HepG2 (cell line): ENCODE results near the gene PPIA. TPM values are rescaled to one million over a fixed set of nuclear protein-coding genes. Genes with fewer than 3 reads are reported as not detected.
A peak's percentile ranks its signal among the peaks of the same experiment; 100 is the strongest.

Experiments used
- ATAC-seq: fragments of 200-7000 bp; cut with Tn5 transposase; 3 replicates; pipeline ENCODE4 v1.9.1; 2020; ENCODE audit warnings: mild to moderate bottlenecking, moderate library complexity
- BruUV-seq: library from RNA; stranded (reverse); fragments of 400-500 nt; replicated peaks from 2 replicates; lab custom pipeline; 2021; lab: Mats Ljungman, UMichigan
- CTCF ChIA-PET: fragments of 300-600 bp; formaldehyde crosslinking; extraction: SDS; loops from one replicate; lab custom pipeline; 2021; ENCODE audit warnings: low total read pairs, inconsistent platforms, low intra/inter-chr PET ratio; lab: Yijun Ruan, JAX
- POLR2A ChIA-PET: fragments of 350-600 bp; sonication (Branson Sonifier 250); formaldehyde crosslinking; loops from one replicate; lab custom pipeline; 2020; ENCODE audit warnings: antibody characterized with exemption, inconsistent platforms; lab: Yijun Ruan, JAX
- DNase-seq: peaks from one replicate; pipeline ENCODE4 v3.0.0-alpha.2; 2015; ENCODE audit warnings: low spot score
- FAIRE-seq: peaks from 3 replicates; lab custom pipeline; 2011; peaks lifted over from hg19 to GRCh38; lab: Jason Lieb, UNC
- H2AFZ ChIP-seq: one replicate; pipeline ENCODE4 v1.6.1; 2011; ENCODE audit warnings: low read length, inconsistent platforms
- H3K27ac ChIP-seq: fragments of 300-600 bp; 3 replicates; pipeline ENCODE4 v1.8.0; 2011; ENCODE audit warnings: mixed run types, mild to moderate bottlenecking, mixed read lengths, low read length, inconsistent platforms; ENCODE audit not compliant: insufficient read depth; ENCODE audit errors: extremely low read length
- H3K27me3 ChIP-seq, 2 experiments: fragments of 200-600 bp in 1 of 2; 2 replicates in 1 of 2; 3 replicates in 1 of 2; pipeline versions ENCODE4 v1.6.0 to v1.8.0; 2011; ENCODE audit warnings: low read length in 2 of 2, mild to moderate bottlenecking in 2 of 2, moderate library complexity in 2 of 2, inconsistent platforms in 1 of 2; ENCODE audit not compliant: insufficient read depth in 2 of 2, control insufficient read depth in 1 of 2
- H3K36me3 ChIP-seq, 2 experiments: fragments of 200-600 bp in 1 of 2; replicated peaks in 1 of 2; 2 replicates in 1 of 2; 3 replicates in 1 of 2; pipeline versions ENCODE4 v1.5.1 to v1.8.0; 2011; ENCODE audit warnings: low read length in 2 of 2, inconsistent platforms in 1 of 2; ENCODE audit not compliant: insufficient read depth in 2 of 2, control insufficient read depth in 1 of 2
- H3K4me1 ChIP-seq: 2 replicates; pipeline ENCODE4 v1.5.1; 2012; ENCODE audit warnings: low read length, inconsistent platforms; ENCODE audit not compliant: insufficient read depth
- H3K4me2 ChIP-seq: 2 replicates; pipeline ENCODE4 v1.6.0; 2011; ENCODE audit warnings: low read depth, low read length, inconsistent platforms
- H3K4me3 ChIP-seq, 3 experiments: fragments of 200-600 bp in 1 of 3; sonication (generic), shearing (Covaris generic) in 1 of 3; replicated peaks in 1 of 3; 2 replicates each; pipeline ENCODE4 v1.5.1; 2011 to 2016; ENCODE audit warnings: low read length in 3 of 3, inconsistent platforms in 2 of 3, low read depth in 2 of 3, mild to moderate bottlenecking in 2 of 3, control low read depth in 1 of 3, mixed read lengths in 1 of 3; ENCODE audit not compliant: insufficient read depth in 1 of 3
- H3K79me2 ChIP-seq: one replicate; pipeline ENCODE4 v1.6.1; 2011; ENCODE audit warnings: low read length, inconsistent platforms; ENCODE audit not compliant: insufficient read depth
- H3K9ac ChIP-seq: 2 replicates; pipeline ENCODE4 v1.6.0; 2011; ENCODE audit warnings: mild to moderate bottlenecking, low read depth, low read length, inconsistent platforms; ENCODE audit not compliant: insufficient read depth
- H3K9me3 ChIP-seq: 2 replicates; pipeline ENCODE4 v1.5.1; 2012; ENCODE audit warnings: mild to moderate bottlenecking, low read length
- H4K20me1 ChIP-seq: 2 replicates; pipeline ENCODE4 v1.6.0; 2011; ENCODE audit warnings: inconsistent platforms, mild to moderate bottlenecking, low read length, moderate library complexity; ENCODE audit not compliant: insufficient read depth
- AGO2 ChIP-seq: fragments of 200-400 bp; formaldehyde crosslinking; optimal IDR thresholded peaks from 2 replicates; pipeline ENCODE3; 2017; ENCODE audit warnings: mild to moderate bottlenecking, low read depth, low read length, moderate library complexity
- HIVEP1 ChIP-seq: sonication (generic); formaldehyde crosslinking; IDR thresholded peaks from 2 replicates; pipeline ENCODE4 v1.4.0; 2020; ENCODE audit warnings: mild to moderate bottlenecking, missing genetic modification reagents
- HNF4G ChIP-seq, 2 experiments: sonication (generic) in 1 of 2; formaldehyde crosslinking in 1 of 2; IDR thresholded peaks; 2 replicates each; pipeline versions ENCODE4 v1.4.0 to v1.6.1; 2011 to 2020; ENCODE audit warnings: borderline replicate concordance in 2 of 2, low read depth in 2 of 2, mild to moderate bottlenecking in 2 of 2, low read length in 1 of 2, missing genetic modification reagents in 1 of 2, moderate library complexity in 1 of 2
- HNRNPL ChIP-seq: fragments of 200-400 bp; formaldehyde crosslinking; IDR thresholded peaks from 2 replicates; pipeline ENCODE4 v1.6.1; 2017; ENCODE audit warnings: mild to moderate bottlenecking, low read depth, low read length
- HOXA3 ChIP-seq: sonication (generic); formaldehyde crosslinking; IDR thresholded peaks from 2 replicates; pipeline ENCODE4 v1.5.0; 2020; ENCODE audit warnings: missing genetic modification reagents
- PCBP1 ChIP-seq: fragments of 200-400 bp; formaldehyde crosslinking; IDR thresholded peaks from 2 replicates; pipeline ENCODE4 v1.6.1; 2017; ENCODE audit warnings: mild to moderate bottlenecking, low read depth, low read length, borderline replicate concordance
- POLR2G ChIP-seq: fragments of 200-400 bp; formaldehyde crosslinking; IDR thresholded peaks from 2 replicates; pipeline ENCODE4 v1.6.1; 2018; ENCODE audit warnings: mild to moderate bottlenecking, low read depth, low read length, moderate library complexity
- RFX5 ChIP-seq: IDR thresholded peaks from 2 replicates; pipeline ENCODE4 v1.6.1; 2011; ENCODE audit warnings: low read depth, low read length, improper control_type of control experiment
- SCMH1 ChIP-seq: sonication (generic); formaldehyde crosslinking; IDR thresholded peaks from 2 replicates; pipeline ENCODE4 v1.9.0; 2021; ENCODE audit warnings: missing genetic modification reagents, mild to moderate bottlenecking, borderline replicate concordance
- TFAP4 ChIP-seq: sonication (generic); IDR thresholded peaks from 2 replicates; pipeline ENCODE4 v1.6.1; 2016; ENCODE audit warnings: low read depth, borderline replicate concordance
- ZFP91 ChIP-seq: sonication (generic); formaldehyde crosslinking; IDR thresholded peaks from 2 replicates; pipeline ENCODE4 v1.9.0; 2022; ENCODE audit warnings: missing genetic modification reagents, mild to moderate bottlenecking, borderline replicate concordance
- ZNF17 ChIP-seq: sonication (generic); formaldehyde crosslinking; IDR thresholded peaks from 2 replicates; pipeline ENCODE4 v1.5.0; 2020; ENCODE audit warnings: mild to moderate bottlenecking, missing genetic modification reagents
- WGBS: methylation state at CpG from one replicate; pipeline ENCODE4 v1.1.6; 2017; ENCODE audit warnings: low lambda C conversion rate; 5-methylcytosine and 5-hydroxymethylcytosine counted together
- in situ Hi-C: cut with HindIII; loops from 2 replicates; pipeline ENCODE4 v1.10.0; 2017; ENCODE audit warnings: low pct_unique_long_range_greater_than_20kb; ENCODE audit not compliant: extremely low pct_ligation_motif_present
- intact Hi-C: fragments of 100-400 bp; cut with micrococcal nuclease; formaldehyde crosslinking; loops from one replicate; pipeline ENCODE4 v1.10.0; 2022; ENCODE audit not compliant: unreplicated experiment
- polyA plus RNA-seq, 8 experiments: library from polyadenylated mRNA; depleted of rRNA in 3 of 8; stranded (reverse) in 7 of 8; unstranded in 1 of 8; fragments of >200 nt; fragmentation: Illumina TruSeq in 4 of 8; extraction: Trizol in 4 of 8; gene quantifications; 2 replicates each; pipeline versions ENCODE4 v1.2.1 to v1.2.3, GENCODE V29; 2011 to 2016; ENCODE audit warnings: low read depth in 4 of 8, missing spikeins in 1 of 8, mixed read lengths in 1 of 8; ENCODE audit not compliant: insufficient read depth in 1 of 8
- total RNA-seq, 5 experiments: library from RNA; depleted of rRNA; stranded (reverse); fragments of >200 nt; fragmentation: Illumina TruSeq; extraction: Trizol; gene quantifications; 2 replicates each; pipeline ENCODE4 v1.2.3, GENCODE V29; 2016; ENCODE audit warnings: low read depth in 1 of 5
- TF ChIP-seq, protein P1 (sequence below): sonication (generic); formaldehyde crosslinking; IDR thresholded peaks from 2 replicates; pipeline ENCODE4 v1.5.1; 2020; ENCODE audit warnings: mild to moderate bottlenecking, missing genetic modification reagents, moderate library complexity

PPIA gene
- total and polyA plus RNA-seq, 2 of the 13 experiments (the other 11 are each of a cell fraction or from before 2014, with no cell fraction given): 2,268 to 3,010 TPM

GRCh38 chr7:44767912-44768627, 28.4 kb upstream of the PPIA start (continued):
- TF ChIP-seq TFAP4 (peak; percentile 86), ZFP91 (CRISPR knock-in tag) (0 out of 2 replicates have a peak, but pooled peaks have one; percentile 22)

GRCh38 chr7:44768628-44769371, 27.7 kb upstream of the PPIA start:
- ATAC-seq (peak; percentile 9), DNase-seq (no peak), FAIRE-seq (no peak)
- peaks cover 35% of the 10 kb centered on the region for H3K4me1 ChIP-seq
- ChIA-PET POLR2A (interaction anchor here (0.9 to 1.4 kb wide), 3 partner anchors 23 to 187 kb away, joined by 3 to 4 read pairs (median 3); partner anchors contain the start of genes H2AZ2 and TMED4), CTCF (no interaction called here)
- peak overlapping the region; percentile 12 for H3K27ac ChIP-seq
- in situ Hi-C loops (loop anchor here (25.0 kb wide), 1 partner anchor 181 kb away; the partner anchor contains the start of gene TMED4), intact Hi-C loops (no loop called here)
- H3K4me3 ChIP-seq: no peak overlapping the region
- no peak overlapping the region for H2AFZ ChIP-seq
- H3K9ac ChIP-seq: no peak overlapping the region
- H4K20me1 ChIP-seq: no peaks in the 10 kb centered on the region
- H3K27me3 ChIP-seq: no peaks in the 10 kb centered on the region
- H3K9me3 ChIP-seq: no peaks in the 10 kb centered on the region
- no TSS peak for BruUV-seq
- H3K79me2 ChIP-seq: no peaks in the 10 kb centered on the region
- WGBS: 91% methylated on average over 5 of the region's 11 CpGs
- peaks cover 23 to 33% of the 10 kb centered on the region in 2 experiments; a peak in 4 of 5 replicates for H3K36me3 ChIP-seq
- peak overlapping the region; percentile 16; the same call in 1 of the 2 replicates for H3K4me2 ChIP-seq
- TF ChIP-seq, protein P1, sequence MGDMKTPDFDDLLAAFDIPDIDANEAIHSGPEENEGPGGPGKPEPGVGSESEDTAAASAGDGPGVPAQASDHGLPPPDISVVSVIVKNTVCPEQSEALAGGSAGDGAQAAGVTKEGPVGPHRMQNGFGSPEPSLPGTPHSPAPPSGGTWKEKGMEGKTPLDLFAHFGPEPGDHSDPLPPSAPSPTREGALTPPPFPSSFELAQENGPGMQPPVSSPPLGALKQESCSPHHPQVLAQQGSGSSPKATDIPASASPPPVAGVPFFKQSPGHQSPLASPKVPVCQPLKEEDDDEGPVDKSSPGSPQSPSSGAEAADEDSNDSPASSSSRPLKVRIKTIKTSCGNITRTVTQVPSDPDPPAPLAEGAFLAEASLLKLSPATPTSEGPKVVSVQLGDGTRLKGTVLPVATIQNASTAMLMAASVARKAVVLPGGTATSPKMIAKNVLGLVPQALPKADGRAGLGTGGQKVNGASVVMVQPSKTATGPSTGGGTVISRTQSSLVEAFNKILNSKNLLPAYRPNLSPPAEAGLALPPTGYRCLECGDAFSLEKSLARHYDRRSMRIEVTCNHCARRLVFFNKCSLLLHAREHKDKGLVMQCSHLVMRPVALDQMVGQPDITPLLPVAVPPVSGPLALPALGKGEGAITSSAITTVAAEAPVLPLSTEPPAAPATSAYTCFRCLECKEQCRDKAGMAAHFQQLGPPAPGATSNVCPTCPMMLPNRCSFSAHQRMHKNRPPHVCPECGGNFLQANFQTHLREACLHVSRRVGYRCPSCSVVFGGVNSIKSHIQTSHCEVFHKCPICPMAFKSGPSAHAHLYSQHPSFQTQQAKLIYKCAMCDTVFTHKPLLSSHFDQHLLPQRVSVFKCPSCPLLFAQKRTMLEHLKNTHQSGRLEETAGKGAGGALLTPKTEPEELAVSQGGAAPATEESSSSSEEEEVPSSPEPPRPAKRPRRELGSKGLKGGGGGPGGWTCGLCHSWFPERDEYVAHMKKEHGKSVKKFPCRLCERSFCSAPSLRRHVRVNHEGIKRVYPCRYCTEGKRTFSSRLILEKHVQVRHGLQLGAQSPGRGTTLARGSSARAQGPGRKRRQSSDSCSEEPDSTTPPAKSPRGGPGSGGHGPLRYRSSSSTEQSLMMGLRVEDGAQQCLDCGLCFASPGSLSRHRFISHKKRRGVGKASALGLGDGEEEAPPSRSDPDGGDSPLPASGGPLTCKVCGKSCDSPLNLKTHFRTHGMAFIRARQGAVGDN: peak; percentile 38; the same call in 1 of the 2 replicates
- TF ChIP-seq SCMH1 (CRISPR knock-in tag): no peak
- peak; percentile 77 for TF ChIP-seq AGO2
- TF ChIP-seq RFX5: no peak
- peak; percentile 75; the same call in 1 of the 2 replicates for TF ChIP-seq HNRNPL
- TF ChIP-seq HNF4G (IDR thresholded peaks at IDR 0.05; ENCODE audit: borderline replicate concordance, low read depth, low read length): no peak
- no peak for TF ChIP-seq HNF4G (CRISPR knock-in tag; IDR thresholded peaks at IDR 0.05; ENCODE audit: borderline replicate concordance, low read depth)
- peak; percentile 55 for TF ChIP-seq POLR2G
- TF ChIP-seq HOXA3: no peak
- 0 out of 2 replicates have a peak, but pooled peaks have one; percentile 21 for TF ChIP-seq PCBP1
- no peak for TF ChIP-seq HIVEP1
- TF ChIP-seq ZNF17 (CRISPR knock-in tag): no peak
